T-helper 22 cell (primary cell): Measurements from ENCODE around the gene FGGY.
"Not testable (repeated sequence)": the region's sequence is repeated elsewhere in the genome, so short reads cannot be mapped to it uniquely, and the experiment has no call there.

Source experiments
- DNase-seq: peaks from one replicate; pipeline ENCODE4 v3.0.0-alpha.2; 2020; ENCODE audit warnings: low read depth

The FGGY gene

GRCh38 chr1:59592924-59593323, 296.0 kb downstream of the FGGY start:
- DNase-seq: no peak

GRCh38 chr1:59593798-59594790, 297.2 kb downstream of the FGGY start:
- no peak for DNase-seq

- DNase-seq: no peak
Observed at GRCh38 chr1:59595774-59596173, 298.9 kb downstream of the FGGY start.

- DNase-seq: no peak
Observed at GRCh38 chr1:59596432-59596831, 299.5 kb downstream of the FGGY start.

GRCh38 chr1:59596956-59597355, 300.1 kb downstream of the FGGY start:
- DNase-seq: no peak

GRCh38 chr1:59597420-59598119, 300.7 kb downstream of the FGGY start:
- DNase-seq: no peak

- no peak for DNase-seq
Observed at GRCh38 chr1:59598120-59598440, 301.2 kb downstream of the FGGY start.

GRCh38 chr1:59601041-59601441, 304.1 kb downstream of the FGGY start:
- no peak for DNase-seq

GRCh38 chr1:59601811-59602210, 304.9 kb downstream of the FGGY start:
- no peak for DNase-seq

- no peak for DNase-seq
Observed at GRCh38 chr1:59604191-59604590, 307.3 kb downstream of the FGGY start.

GRCh38 chr1:59605184-59605583, 308.3 kb downstream of the FGGY start:
- no peak for DNase-seq

- DNase-seq: no peak
Observed at GRCh38 chr1:59605761-59606160, 308.9 kb downstream of the FGGY start.

- no peak for DNase-seq
Observed at GRCh38 chr1:59609245-59609644, 312.4 kb downstream of the FGGY start.

GRCh38 chr1:59610499-59610898, 313.6 kb downstream of the FGGY start:
- not testable (repeated sequence) for DNase-seq

GRCh38 chr1:59617434-59617833, 320.5 kb downstream of the FGGY start:
- DNase-seq: no peak

GRCh38 chr1:59619557-59619956, 322.7 kb downstream of the FGGY start:
- no peak for DNase-seq

- no peak for DNase-seq
Observed at GRCh38 chr1:59625384-59625783, 328.5 kb downstream of the FGGY start.

GRCh38 chr1:59631561-59632255, 334.8 kb downstream of the FGGY start:
- DNase-seq: no peak

- no peak for DNase-seq
Observed at GRCh38 chr1:59635097-59635496, 338.2 kb downstream of the FGGY start.

GRCh38 chr1:59638231-59638711, 341.4 kb downstream of the FGGY start:
- DNase-seq: no peak

GRCh38 chr1:59639266-59639665, 342.4 kb downstream of the FGGY start:
- no peak for DNase-seq

- DNase-seq: no peak
Observed at GRCh38 chr1:59640851-59641250, 344.0 kb downstream of the FGGY start.

- no peak for DNase-seq
Observed at GRCh38 chr1:59641836-59642235, 344.9 kb downstream of the FGGY start.
